Skeletal muscle cell (primary cell): ENCODE measurements around the gene ARAP3.

Experiments
- DNase-seq: peaks from one replicate; pipeline ENCODE4 v3.0.0-alpha.2; 2010; ENCODE audit warnings: low read depth
- H3K4me3 ChIP-seq: 2 replicates; pipeline ENCODE4 v1.5.1; 2011; ENCODE audit warnings: low read depth, mild to moderate bottlenecking, control low read depth, low read length, moderate library complexity

ARAP3 gene

DNA sequence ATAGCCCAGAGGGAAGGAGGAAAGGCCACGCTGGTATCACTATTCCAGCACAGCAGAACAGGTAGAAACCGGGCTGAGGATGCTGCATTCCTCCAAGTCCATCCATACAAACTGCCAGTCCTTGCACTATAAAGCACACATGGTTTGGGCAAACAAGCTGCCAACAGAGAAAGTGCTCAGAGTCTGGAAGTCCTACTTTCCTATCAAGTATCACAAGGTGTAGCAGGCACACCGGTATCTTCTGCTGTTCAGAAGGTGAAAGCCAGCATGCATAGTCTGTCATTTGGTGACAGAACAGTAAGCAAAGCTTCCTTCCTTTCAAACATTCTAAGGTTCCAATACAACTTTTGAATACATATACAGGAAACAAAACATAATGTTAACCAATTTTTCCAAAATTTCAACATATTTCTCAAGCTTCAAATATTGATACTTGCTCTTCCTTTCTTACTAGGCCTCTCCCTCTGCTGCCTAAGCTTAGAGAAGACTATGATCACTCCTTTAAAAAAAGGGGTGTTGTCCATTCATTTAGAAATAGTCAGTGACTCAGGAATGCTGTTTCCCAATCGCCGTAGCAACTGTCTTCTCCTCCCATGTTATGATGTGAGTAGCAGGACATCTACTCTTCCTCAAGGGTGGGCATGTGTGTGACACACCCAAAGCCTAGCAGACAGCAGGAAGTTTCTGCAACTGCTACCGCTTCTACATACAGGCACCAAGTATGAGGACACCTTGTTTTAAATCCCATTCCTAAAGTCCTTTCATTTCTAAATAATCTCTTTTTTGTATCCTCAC, 77.9 kb downstream of the ARAP3 start:
- no peak overlapping the region for H3K4me3 ChIP-seq
- peak; percentile 83 for DNase-seq
